NCI-H1694 treated with DMSO at 0.1 percent for 48 hours (cell line): ENCODE measurements around the gene FOXP2.

ENCODE experiments used
- DNase-seq: peaks from one replicate; lab custom pipeline; 2025; lab: John Stamatoyannopoulos, UW

The FOXP2 gene

DNA sequence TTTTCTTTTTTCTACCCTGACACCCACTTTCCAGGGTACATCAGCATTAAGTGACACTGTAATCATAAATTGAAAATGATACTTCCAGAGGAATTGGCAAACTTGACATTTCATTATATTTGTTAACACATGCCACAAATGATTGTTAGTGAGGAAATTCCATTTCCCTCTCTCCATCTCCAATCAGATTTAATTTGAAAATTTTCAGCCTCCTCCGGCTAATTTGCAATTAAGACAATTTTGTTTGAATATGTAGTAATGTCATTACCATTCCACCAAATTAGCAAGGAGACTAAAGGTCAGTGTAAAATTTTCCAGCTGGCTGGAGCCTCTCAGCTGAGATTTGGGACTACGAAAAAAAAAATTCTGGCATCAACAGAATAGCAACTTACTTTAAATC is 242.7 kb downstream of the FOXP2 start:
- peak; percentile 26 for DNase-seq

DNA sequence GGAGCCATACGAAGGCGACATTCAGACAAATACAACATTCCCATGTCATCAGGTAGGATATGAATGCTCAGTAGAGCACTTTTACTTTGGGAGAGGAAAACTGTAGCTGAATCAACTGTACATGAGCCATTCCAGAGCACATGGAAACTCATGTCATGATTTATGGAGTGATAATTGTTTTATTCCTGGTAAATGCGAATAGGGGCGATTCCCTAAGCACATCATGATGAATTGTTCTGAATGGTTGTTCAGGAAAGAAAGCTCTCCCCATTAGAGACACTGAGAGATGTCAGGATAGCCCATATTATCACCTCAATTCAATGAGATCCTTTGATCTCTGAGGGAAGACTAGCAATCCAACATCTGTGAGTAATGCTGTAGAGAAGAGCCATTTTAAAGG is 243.6 kb downstream of the FOXP2 start:
- no peak for DNase-seq

GRCh38 chr7:114659409-114660125 is 245.0 kb downstream of the FOXP2 start:
- DNase-seq = no peak

- peak; percentile 54 for DNase-seq
These were observed 245.5 kb downstream of the FOXP2 start for GRCh38 chr7:114660126-114660486.

DNA sequence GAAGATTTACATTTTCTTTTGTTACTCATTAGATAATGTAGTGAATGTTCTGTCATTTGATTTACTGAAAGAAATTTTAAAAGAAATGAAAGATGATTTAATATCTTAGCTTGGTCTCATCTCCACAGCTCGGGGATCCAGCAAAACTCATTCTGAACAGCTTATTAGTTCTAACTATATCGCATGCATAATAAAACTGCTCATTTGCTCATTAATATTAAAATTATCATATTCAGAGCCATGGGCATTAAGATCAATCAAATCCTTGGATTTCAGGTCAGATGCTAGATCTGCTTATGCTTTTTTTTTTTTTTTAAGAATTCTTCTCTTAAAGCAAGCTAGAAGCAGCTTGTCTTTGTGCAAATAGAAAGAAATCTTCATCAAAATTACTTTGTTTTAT is 246.1 kb downstream of the FOXP2 start:
- DNase-seq = no peak

GRCh38 chr7:114662002-114662677 is 247.5 kb downstream of the FOXP2 start:
- no peak for DNase-seq

DNA sequence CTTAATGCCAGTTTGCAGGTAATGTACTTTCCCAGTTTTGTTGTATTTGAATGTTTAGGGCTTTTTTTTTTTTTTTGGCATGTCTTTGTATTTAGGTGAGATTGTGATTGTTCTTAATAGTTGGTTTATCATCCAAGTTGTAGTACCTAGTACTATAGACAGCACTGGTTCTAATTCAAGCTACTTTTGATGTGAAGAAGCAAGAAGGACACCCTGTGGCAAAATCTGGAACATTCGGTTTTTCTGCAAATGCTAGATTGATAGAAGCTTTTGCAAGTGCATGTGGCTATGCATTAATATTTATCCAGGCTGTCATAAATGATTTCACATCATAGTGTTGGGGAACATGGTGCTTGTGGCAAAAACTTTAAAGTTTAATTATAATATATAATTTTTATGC is 248.9 kb downstream of the FOXP2 start:
- peak; percentile 81 for DNase-seq

GRCh38 chr7:114670676-114671075 is 256.1 kb downstream of the FOXP2 start:
- DNase-seq = no peak

DNA sequence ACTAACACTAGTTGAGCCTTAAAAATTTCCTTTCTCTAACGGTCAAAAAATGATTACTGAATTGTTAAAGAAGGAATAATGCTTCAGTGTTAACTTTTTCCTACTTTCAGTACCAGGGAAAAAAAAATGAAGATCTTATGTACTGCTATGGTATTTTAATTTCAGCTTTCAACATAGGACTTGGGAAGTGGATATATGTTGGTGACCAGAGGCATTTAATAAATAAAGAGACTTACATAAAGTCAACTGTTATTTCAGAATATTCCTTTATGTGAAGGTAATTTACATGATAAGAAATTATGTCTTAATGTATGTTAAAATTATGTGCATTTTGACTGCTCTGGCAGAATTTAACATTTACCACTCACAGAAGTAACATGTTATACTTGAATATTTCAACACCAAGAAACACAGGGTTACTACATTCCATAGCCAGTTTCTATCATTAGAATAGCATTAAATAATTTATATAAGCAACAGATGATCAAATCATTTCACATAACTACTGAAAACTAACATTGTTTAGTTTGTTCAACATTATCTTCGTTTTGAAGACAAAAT is 257.0 kb downstream of the FOXP2 start:
- no peak for DNase-seq

- no peak for DNase-seq
These were observed 263.5 kb downstream of the FOXP2 start for GRCh38 chr7:114678116-114678515.

DNA sequence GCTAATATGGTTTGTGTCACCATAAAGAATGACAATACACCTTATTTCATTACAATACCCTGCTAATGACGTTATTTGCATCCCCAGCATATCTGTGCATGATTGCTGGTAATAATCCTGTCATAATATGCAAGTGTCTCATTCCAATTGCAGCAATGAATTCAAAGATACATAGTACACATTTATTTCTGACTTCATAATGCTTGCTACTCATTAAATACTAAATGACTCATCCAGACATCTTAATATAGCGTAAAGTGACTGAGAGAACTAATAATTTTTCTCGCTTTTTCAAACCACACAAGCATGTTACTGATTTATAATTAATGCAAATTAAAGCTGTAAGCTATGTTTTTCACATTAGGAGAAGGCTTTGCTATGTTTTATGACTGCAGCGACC is 272.6 kb downstream of the FOXP2 start:
- no peak for DNase-seq

DNA sequence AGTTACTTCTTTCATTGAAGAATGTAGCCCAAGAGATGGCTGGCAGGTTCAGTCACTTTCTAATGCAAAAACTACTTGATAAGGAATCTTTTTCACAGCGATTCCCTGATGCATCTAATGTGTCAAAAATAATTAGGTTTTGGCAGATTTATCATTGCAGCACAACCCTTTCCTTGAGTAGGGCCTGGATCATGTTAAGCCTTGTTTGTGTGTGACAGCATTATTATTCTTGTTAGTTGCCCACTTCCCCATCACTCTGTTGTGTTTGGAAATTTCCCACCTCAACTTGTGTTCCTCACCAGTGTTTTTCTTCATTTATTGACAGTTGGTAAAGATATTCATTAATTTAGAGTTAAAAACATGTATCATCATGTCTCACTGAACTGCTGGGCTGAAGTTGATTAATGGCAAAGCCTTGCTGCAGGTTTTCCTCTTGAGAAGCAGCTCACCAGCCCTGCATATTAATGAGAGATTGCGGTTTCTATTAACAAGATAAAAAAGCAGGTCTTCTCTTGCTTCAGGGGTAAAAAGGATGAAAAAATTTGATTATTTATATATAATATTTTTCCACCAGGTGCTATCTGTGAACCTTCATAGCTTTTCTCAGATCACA is 273.9 kb downstream of the FOXP2 start:
- peak; percentile 79 for DNase-seq

- no peak for DNase-seq
These were observed 274.8 kb downstream of the FOXP2 start for GRCh38 chr7:114689406-114689805.

- peak; percentile 57 for DNase-seq
These were observed 277.0 kb downstream of the FOXP2 start for GRCh38 chr7:114691605-114692004.

DNA sequence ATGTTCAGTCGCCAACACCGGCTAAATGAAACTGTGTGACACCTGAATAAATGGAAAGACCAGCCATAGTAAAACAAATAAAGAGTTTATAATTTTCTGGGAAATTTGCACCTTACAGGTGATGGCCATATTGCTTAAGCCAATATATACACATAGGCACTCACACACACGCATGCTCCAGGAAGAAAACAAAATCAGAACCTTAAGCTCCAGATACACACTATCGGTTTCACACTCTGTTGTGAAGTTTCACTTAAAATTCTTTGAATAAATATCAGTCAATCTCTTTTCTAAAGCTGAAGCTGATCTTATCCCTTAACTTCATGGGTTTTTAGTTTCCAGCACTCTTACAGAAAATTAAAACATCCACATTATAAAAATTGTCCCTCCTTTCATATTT is 280.6 kb downstream of the FOXP2 start:
- DNase-seq = no peak

GRCh38 chr7:114700247-114700928 is 285.8 kb downstream of the FOXP2 start:
- no peak for DNase-seq

DNA sequence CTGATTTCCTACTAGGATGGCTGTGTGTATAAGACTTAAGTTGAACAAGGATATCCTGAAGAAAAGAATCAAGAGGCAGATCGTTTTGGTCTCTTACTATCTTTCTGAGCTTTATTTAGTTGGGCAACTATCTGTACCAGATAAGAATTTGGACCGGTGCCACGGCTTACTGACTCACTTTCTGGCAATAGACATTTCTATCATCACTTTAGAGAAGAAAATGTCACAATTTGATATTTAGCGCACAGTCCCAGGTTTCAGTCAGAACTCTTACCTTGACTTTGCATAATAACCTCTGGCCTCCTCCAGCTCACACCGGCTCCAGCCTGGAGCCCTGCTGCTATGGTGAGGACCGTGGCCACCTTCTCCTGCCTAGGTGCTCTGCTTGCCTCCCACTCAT is 289.1 kb downstream of the FOXP2 start:
- DNase-seq = no peak

DNA sequence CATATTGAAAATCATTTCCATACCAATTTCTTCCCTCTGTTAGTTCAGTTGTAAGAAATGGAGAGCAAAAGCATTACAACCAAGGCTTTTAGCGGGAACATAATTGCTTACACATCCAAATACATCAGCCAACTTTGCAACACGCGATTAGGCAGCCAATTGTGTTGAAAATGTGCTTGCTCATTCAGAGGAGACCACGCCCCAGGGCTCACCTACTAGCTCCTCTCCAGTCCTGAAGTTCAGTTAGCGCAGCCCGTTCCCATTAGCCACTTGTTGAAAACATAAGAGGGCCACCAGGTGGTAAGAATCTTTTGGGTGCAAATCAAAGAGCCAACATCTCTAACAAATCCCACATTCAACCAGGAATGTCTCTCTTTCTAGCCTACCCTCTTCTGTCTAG is 294.0 kb downstream of the FOXP2 start:
- no peak for DNase-seq

- DNase-seq = no peak
These were observed 295.9 kb downstream of the FOXP2 start for GRCh38 chr7:114710499-114710898.

DNA sequence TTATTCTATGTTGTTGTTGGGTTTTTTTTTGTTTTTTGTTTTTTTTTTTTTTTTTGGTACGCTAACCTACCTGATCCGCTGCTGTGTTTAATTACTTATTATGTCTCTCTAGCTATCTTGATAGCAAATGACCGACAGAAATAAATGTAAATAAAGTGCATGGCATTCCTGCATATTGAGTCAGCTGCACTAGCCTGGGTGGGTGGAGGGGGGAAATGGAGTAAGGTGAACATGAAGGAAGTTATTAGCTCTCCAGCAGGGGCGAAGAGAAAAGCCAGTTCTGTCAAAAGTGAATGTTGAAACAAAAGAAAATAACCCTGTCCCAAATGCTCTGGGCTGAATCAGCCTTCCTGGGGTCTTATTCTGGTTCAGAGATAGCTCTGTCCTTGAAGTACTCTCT is 296.6 kb downstream of the FOXP2 start:
- DNase-seq = no peak

DNA sequence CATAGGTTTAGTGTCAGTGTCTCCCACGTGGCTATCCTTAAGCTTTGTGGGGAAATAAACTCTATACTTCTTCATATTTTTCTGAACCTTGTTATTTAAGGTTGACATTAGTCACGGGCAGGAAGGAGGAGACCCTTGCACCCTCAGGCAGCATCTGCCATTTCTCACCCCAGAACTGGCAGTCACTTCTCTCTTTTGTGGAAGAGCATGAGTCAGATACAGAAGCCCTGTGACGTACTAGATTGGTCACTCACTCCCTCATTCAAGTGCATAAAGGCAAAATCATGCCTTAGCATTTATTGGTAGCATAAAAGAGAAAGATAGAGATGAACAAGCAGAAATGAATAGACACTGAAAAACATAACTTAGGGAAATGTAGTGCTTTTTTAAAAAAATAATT is 301.3 kb downstream of the FOXP2 start:
- no peak for DNase-seq

DNA sequence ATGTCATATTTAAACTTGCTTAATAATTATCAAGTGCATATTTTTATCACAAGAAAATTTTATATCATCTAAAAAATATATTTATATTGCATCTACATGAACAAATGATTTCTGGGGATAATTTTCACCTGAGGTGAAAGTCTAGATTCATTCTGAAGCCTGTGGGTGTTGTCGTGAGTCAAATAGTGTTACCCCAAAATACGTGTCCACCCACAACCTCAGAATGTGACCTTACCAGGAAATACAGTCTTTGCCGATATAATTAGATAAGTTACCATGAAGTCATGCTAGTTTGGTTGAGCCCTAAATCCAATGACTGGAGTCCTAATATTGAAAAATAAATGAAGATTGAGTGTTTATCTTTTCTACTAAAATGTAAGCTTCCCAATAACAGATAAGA is 304.2 kb downstream of the FOXP2 start:
- no peak for DNase-seq

GRCh38 chr7:114720725-114721124 is 306.1 kb downstream of the FOXP2 start:
- no peak for DNase-seq
